HG03135 (cell line): ENCODE data around the gene SECISBP2.
A peak's percentile ranks its signal among the peaks of the same experiment; 100 is the strongest.
"Not testable (repeated sequence)": the region's sequence is repeated elsewhere in the genome, so short reads cannot be mapped to it uniquely, and the experiment has no call there.

Experiments
- ATAC-seq: cut with Tn5 transposase; IDR thresholded peaks from one replicate; pipeline ENCODE4 v1.9.1; 2021; ENCODE audit warnings: mild to moderate bottlenecking, moderate library complexity; ENCODE audit not compliant: unreplicated experiment

The SECISBP2 gene

DNA sequence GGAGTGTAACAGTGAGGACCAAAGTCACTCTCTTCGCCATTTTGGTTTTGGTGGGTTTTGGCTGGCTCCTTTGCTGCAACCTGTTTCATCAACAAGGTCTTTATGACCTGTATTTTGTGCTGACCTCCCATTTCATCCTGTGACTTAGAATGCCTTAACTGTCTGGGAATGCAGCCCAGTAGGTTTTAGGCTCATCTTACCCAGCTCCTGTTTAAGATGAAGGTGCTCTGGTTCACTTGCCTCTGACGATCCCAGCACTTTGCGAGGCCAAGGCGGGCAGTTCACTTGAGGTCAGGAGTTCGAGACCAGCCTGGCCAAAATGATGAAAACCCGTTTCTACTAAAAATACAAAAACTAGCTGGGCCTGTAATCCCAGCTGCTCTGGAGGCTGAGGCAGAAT lies 9.1 kb upstream of the SECISBP2 start:
- no peak for ATAC-seq

DNA sequence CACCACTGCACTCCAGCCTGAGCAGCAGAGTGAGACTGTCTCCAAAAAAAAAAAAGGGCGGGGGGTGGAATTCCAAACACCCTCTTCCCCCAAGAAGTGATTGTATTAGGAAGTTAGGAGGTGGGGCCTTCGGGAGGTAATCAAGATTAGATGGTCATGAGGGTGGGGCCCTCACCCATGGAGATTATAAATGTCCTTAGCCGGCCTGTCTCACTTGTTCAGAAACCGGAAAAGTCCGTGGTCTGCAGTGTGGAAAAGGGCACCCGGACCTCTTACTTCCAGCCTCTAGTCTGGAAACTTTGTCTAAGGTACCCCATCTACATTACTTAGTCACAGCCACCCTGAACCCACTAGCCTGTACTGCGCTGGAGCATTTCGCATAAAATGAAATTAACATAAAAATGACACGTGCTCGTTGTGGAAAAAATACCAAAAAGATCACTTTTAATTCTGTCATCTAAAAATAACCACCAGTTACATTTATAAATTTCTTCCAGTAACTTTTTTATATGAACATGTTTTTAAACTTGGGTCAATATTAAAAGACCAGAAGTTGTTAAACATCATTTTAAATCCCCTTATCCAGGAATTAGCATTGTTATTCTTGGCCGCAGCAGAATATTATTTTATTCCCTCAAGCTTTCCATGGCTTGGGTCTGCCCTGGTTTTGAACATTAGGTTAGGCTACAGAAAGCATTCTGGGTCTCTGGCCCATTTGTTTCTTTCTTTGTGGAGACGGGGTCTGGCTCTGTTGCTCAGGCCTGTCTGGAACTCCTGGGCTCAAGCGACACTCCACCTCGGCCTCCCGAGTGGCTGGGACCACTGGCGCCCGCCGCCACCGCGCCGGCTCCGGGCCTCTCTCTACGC lies 8.5 kb upstream of the SECISBP2 start:
- ATAC-seq, result no peak

DNA sequence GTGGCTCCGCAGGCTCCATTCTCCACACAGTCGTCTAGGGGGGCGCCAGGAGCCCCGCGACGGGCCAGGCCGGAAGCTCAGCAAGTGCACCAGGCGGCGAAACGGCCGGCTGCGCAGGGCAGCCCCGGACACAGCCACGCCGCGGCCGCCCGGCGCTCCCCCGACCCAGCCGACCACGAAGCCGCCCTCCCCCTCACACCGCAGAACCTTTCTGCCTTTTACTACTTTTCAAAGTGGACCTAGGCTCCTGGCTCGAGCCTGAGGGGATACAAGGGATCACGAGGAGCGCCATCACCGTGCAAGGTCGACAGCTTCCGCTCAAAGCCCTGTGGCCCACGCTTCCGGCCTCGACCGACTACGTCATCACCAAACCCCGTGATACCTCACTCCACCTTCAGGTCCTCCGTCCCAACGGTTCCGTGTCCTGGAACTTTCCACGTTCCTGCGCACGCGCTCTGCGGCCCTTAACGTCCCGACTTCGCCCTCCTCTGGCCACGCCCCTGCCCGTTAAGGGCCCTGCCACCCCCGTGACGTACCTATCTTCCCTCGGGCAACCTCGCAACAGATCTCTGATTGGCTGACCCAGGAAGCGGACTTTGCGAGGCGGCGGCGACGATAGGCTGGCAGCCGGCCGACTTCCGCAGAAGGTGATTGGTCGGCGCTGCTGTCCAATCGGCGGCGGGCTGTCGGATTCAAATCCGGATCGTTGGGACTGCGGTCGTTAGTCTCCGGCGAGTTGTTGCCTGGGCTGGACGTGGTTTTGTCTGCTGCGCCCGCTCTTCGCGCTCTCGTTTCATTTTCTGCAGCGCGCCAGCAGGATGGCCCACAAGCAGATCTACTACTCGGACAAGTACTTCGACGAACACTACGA lies 7.6 kb upstream of the SECISBP2 start, which contains the start of gene CKS2:
CKS2 (plus strand) TSS at position 721 of the 871 bp plus-strand sequence; CDS start at position 819, 98 bp downstream.
- peak; percentile 93 for ATAC-seq

DNA sequence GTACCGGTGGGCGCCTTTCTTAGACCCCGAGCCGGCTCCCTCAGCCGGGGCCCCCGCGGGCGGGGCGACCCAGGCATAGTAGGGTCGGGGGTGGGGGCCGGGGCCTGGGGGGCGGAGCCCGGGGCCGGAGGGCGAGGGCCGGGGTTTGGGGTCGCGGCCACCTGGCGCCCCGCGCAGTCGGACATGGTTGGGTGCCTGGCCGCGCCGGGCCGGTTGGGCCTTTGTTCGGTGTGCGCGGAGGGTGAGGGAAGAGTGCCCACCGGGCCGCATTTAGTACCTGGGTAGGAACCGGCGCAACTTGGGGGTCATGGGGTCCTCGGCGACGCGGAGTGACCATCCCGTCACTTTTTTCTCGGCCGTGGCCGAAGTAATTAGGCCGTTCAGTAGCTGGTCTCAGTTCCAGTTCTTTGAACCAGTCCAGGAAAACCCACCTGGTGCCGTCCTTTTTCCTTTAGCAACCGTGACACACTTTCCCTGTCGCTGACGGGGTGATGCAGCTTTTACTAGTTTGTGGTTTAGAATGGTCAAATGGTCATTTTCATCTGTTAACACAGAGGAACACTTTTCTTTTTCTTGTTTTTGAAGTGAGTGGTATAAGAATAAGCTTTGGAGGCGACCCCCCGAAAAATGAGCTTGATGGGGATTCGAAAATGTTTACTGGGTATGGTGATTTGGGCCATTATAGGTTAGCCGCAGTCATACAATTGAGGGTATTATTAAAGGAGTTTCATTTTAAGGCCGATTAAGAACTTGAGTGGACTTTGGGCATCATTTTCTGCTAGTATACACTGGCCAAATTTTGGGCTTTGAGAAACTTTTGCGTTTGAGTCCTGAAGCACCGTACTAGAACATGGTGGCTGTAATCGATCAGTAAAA lies 6.7 kb upstream of the SECISBP2 start:
- ATAC-seq, result no peak

DNA sequence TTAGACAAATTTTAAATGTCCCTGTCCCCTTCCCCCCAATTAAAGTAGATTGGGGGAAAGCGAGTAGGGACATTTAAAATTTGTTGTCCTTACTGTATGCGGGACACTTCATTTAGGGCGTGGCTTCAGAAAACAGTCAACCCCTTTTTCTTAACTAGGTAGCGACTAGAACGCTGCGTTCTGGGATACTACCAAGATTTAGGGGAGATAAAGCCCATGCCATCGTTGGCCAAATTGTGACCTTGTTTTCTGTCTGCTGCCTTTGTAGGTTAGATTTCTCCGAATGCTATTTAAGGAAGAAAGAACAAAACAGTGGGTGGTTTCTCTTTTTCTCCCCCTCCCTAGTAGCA lies 6.1 kb upstream of the SECISBP2 start:
- ATAC-seq, result no peak

DNA sequence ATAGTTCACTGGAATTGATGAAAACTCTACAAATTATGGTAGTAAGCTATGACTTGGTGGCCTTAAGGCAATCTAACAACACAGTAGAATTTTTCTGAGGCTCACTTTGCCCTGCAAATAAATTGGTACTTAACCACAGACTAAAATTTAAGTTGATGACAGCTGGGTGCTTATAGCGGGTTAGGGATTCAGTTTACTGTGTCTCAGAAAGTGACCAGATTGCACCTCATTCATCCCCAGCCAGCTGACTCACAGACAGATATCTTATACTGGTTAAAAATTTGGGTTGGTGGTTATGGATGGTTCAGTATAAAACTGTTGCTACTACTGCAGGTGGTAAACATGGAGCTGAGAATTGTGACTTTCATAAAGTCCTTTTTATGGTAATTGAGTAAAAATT lies 4.5 kb upstream of the SECISBP2 start:
- ATAC-seq, result no peak

DNA sequence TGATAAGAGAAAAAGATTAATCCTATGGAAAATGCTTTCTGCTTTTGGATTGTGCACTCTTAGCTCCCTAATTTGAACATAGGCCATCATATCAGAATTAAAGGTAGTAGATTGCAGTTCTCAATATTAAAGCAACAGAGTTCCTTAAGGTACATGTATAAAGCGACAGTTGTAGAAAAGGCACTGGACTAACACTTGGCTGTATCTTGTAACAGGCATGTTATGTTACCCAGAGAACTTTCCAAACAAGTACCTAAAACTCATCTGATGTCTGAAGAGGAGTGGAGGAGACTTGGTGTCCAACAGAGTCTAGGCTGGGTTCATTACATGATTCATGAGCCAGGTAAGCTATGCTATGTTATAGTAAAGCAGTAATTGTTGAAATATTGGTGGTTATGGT lies 3.3 kb upstream of the SECISBP2 start:
- ATAC-seq, result no peak

DNA sequence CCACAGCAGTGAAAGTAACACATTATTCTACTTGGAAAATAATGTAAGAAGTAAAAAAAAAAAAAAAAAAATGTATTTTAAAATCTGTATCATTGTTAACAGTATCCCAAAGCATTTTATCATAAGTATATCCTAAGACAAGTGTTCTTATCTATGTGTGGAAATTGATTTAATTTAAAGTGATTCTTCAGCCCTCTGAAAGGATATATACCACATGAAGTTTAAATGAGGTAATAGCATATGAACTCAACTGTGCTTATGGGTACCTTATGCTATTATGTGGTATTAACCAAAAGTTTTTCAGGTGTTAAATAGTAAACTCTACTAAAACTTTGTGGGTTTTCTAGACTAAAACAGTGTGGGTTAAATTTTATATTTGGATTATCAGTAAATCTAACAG lies 2.8 kb upstream of the SECISBP2 start:
- ATAC-seq, result no peak

DNA sequence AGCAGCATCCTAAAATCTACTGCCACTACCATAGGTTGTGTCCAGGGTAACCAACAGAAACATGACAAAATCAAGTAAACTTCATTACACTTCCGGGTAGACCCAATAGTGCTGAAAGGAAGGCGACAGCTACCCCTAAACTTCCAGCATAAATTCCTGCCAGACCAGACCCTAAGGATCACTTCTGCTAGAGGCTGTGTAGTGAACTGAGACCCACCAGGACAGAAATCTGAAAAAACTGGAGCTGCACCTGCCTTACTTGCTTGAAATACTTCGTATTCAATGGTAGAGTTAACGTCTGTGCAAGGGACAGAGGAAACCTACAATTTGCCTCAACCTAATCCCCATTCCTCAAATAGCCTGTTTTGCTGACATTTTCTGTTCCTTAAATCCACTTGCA lies 1.0 kb upstream of the SECISBP2 start:
- ATAC-seq, result no peak

DNA sequence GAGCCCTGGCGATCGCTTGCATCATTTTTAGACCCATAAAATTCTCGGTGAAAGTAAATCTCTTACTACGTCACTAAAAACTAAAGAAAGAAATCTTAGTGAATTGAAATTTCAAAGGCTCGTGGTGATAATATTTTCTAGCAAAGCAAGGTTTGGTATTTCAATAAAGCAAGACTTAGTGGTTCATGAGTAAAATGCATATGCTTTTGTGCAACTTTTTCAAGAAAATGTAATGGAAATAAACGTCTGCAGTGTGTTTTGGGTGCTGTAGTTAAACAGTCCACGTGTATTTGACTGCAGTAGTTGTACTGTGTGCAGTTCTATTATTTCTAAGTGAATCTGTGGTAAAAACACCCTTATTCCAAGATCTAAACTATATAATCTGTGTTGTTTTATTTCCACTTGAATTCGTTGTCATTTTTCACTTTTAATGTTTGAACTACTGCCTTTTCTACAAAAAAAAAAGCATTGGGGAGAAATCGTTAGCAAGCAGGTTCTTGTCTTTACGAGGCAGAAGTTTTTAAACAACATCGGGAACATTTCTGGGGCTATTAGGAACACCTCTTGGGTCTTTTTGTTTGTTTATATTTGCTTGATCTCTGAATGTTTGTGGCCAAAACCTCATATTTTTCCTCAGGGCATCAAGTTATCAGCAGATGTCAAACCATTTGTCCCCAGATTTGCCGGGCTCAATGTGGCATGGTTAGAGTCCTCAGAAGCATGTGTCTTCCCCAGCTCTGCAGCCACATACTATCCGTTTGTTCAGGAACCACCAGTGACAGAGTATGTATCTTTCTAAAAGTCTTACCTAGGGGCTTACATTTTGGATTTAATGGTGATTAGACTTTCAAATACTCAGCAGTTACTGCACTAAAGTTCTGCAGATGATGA lies 960 bp downstream of the SECISBP2 start:
- no peak for ATAC-seq

DNA sequence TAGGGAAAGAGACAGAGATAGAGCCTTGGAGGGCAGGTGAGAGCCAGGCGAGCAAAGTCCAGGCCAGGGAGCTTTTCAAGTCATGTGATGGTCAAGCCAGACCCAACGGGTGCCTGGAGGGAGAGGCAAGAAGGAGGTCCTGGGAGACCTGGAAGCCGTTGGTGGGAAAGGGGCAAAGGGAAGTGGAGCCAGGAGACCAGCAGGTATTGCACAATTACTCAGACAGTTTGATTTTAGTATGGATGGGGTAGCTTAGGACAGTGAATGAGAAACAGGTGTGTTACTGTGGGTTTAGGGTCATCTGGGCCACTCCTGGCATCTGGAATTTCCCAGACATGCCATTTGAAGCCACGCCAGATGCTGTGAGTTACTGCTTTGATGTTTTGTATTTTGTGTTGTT lies 5.1 kb downstream of the SECISBP2 start:
- no peak for ATAC-seq

DNA sequence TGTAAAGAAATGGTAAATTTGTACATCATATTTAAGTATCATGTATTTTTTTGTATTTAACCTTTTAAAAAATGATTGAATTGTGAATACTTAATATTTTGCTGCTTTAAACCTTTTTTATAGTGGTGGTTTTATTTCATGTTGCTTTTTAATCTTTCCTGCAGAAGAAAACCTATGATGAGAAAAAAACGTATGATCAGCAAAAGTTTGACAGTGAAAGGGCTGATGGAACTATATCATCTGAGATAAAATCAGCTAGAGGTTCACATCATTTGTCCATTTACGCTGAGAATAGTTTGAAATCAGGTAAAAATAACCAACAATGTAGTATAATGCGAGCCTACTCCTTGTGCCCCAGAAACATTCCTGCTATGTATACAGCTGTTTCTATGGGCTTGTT lies 7.4 kb downstream of the SECISBP2 start:
- ATAC-seq, result no peak

DNA sequence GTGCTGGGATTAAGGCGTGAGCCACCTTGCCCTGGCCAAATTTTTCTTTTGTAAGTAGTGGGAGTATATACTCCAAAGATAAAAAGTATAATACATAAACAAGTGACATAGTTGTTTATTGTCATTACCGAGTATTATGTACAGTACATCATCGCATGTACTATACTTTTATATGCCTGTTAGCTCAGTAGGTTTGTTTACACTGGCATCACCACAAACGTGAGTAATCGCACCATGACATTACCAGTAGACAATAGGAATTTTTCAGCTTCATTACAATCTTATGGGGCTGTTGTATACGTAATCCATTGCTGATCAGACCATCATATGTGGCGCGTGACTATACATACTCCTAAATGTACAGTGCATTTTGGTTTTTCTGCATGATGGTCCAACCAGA lies 9.8 kb downstream of the SECISBP2 start:
- no peak for ATAC-seq

DNA sequence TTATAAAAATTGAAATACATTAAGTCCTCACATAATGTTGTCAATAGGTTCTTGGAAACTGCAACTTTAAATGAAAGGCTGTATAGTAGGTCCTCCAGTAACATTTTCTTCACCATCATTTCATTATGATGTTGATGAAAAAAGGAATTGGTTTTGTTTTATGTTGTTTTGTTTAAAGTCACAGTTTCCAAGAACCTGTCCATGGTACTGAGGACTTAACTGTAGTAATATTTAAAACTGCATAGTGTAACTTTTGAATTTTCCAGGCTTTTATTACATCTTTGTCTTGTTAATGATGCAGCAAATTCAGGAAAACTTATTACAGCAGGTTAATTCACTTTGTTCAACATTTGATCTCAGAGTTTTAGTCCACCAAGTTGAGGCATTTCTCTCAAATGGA lies 11.6 kb downstream of the SECISBP2 start:
- no peak for ATAC-seq

DNA sequence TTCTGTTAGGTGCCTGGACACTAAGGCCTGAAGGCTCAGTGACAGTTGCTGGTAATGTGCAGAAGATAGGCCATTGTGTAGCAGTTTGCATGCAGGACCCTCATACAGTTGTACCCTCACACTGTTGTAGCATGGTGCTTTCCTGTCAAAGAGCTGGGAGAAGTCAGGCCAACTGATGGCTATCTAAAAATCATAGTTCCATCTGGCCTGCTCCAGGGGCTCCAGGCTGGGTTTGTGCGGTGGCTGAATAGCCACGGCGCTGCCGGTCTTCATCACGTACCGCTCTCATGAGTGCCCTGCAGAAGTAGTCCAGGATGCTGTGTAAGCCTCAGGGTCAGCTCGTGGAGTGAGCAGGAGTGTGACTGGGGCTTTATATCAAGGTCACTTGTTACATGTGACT lies 12.2 kb downstream of the SECISBP2 start:
- no peak for ATAC-seq

DNA sequence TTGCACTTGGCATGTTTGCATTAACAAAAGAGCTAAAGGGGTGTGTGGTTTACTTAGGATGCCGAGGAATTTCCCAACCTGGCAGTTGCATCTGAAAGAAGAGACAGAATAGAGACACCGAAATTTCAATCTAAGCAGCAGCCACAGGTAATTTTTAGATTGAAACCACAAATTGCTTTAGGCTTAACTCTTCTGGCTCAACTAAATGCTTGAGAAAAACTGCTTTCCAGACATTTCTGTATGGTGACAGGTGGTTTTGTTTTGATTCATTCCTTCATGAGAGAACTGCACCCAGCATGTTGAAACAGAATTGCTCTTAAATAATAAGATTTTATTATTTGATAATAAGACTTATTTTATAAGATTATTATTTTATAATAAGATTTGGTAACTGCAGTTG lies 21.5 kb downstream of the SECISBP2 start:
- ATAC-seq, result no peak

DNA sequence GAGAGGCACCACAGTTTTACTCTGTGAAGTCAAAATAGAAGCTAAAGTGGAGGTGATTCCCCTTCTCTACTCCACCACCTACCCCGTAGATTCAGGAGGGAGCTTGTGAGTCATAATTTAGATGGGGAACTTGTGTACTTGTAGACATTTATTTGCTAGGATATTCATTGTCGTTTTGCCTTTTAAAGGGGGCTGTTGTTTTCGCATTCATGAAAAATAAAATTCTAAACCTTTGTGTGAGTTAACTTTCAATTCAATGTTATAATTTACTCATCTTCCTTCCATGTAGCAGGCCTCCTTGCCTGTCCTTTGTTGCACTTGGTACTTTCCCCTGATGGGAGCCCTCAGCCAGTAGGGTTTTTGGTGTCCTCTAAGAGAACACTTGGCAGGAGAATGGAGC lies 22.0 kb downstream of the SECISBP2 start:
- ATAC-seq, result no peak

DNA sequence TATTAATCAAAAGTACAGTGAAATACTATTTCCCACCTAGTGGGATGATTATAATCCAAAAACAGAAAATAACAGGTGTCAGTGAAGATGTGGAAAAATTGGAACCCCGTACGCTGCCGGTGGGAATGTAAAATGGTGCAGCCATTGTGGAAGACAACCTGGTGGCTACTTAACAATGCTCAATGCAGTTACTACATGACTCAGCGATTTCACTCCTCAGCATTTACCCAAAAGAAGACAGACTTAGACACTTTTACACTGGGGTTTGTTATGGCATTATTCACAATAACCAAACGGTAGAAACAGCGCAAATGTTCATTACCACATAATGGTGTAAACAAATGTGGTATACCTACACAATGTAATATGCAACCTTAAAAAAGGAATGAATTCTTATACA lies 23.9 kb downstream of the SECISBP2 start:
- ATAC-seq, result no peak

DNA sequence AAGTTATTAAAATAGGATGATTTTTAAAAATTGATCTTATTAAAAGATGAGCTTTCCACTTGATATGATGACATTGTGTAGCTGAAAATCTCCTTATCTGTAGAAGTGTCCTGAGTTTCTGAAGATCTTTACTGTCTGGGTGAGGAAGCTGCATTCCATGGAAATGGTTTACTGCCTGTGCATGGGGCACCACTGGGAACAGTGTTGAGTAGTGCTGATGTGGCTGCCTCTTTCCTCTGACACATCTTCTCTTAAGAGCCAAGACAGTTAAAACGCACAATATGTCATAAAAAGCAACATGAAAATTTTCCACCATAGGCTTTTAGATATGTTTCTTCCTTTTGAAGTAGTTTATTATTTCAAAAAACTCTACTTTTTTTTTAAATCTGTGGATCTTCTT lies 24.6 kb downstream of the SECISBP2 start:
- ATAC-seq, result no peak

DNA sequence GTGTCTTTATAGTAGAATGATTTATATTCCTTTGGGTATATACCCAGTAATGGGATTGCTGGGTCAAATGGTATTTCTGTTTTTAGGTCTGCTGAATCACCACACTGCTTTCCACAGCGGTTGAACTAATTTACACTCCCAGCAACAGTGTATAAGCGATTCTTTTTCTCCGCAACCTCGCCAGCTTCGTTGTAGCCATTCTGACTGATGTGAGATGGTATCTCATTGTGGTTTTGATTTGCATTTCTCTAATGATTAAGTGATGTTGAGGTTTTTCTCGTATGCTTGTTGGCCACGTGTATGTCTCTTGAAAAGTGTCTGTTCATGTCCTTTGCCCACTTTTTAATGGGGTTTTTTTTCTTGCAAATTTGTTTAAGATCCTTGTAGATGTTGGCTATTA lies 25.5 kb downstream of the SECISBP2 start:
- ATAC-seq, result not testable (repeated sequence)
